Measurements from ENCODE around the gene MIGA1. TPM values are rescaled to one million over a fixed set of nuclear protein-coding genes. Genes with fewer than 3 reads are reported as not detected.

MIGA1 gene
- 15.7 and 16.2 TPM in 2 replicates for total RNA-seq

GRCh38 chr1:77779529-77780281 is at the start of gene MIGA1:
MIGA1 (plus strand) TSS chr1:77779649; CDS start chr1:77783253, 3,604 bp downstream.

GRCh38 chr1:77759071-77760028 is 20.1 kb upstream of the MIGA1 start, which contains the start of gene USP33:
USP33 (minus strand) TSS chr1:77759852; CDS start chr1:77741697, 18,155 bp downstream.

GRCh38 chr1:77888081-77888780 is 108.8 kb downstream of the MIGA1 start, which contains the start of gene NEXN:
NEXN (plus strand) TSS chr1:77888624; CDS start chr1:77916107, 27,483 bp downstream.

Other genes with a start within 250 kb of the MIGA1 start
- 40.3 and 41.2 TPM in 2 replicates for gene ZZZ3, start 97.0 kb upstream of the MIGA1 start, total RNA-seq
- 59.2 and 63.2 TPM in 2 replicates for gene USP33, start 19.8 kb upstream of the MIGA1 start, total RNA-seq
- 12.5 and 26.5 TPM in 2 replicates for gene NEXN, start 109.0 kb downstream of the MIGA1 start, total RNA-seq
- 44.2 and 47.7 TPM in 2 replicates for gene FUBP1, start 199.4 kb downstream of the MIGA1 start, total RNA-seq
- 120 and 134 TPM in 2 replicates for gene DNAJB4, start 225.3 kb downstream of the MIGA1 start, total RNA-seq